ENCODE data around the gene PRSS57.
"Not testable (repeated sequence)": the region's sequence is repeated elsewhere in the genome, so short reads cannot be mapped to it uniquely, and the experiment has no call there.

The PRSS57 gene

GRCh38 chr19:722553-723101 is 27.4 kb upstream of the PRSS57 start:
- DNase-seq, result no peak

- DNase-seq, result peak; percentile 60
Observed at GRCh38 chr19:720345-721160, 25.3 kb upstream of the PRSS57 start.

- DNase-seq, result peak; percentile 27
Observed at GRCh38 chr19:719636-720344, 24.5 kb upstream of the PRSS57 start.

- DNase-seq, result peak; percentile 21
Observed at GRCh38 chr19:718991-719512, 23.8 kb upstream of the PRSS57 start.

DNA sequence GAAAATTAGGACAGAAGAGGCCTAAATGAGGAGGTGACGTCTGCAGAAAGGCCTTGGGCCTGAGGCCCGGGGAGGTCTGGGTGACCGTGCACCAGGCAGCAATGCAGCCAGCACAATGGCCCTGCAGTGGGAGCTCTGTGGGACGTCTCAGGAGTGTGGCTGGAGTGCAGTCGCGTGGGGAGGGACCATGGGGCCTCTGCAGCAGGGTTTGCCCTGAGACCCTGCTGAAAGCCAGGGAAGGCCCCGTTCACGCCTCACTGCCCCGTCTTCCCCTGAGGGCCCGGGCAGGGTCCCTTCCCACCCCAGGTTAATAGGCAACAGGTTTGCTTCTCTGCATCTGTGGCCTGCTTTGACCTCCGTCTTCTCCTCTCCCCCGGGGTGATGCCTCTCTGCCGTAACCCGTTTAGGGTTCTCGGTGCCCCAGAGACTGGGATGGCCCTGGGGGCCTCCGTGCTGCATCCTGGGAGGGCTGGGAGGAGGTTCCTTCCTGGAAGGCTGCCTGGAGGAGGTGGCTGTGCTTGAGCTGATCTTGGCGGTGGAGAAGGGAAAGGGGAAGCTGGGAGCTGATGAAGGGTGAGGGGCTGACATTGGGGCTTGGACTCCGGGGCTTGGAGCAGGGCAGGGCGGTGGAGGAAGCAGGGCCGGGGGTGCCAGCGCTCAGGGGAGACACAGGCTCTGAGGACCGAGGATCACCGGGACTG is 23.1 kb upstream of the PRSS57 start:
- DNase-seq, result peak; percentile 60

- no peak for DNase-seq
Observed at GRCh38 chr19:715347-715746, 20.1 kb upstream of the PRSS57 start.

DNA sequence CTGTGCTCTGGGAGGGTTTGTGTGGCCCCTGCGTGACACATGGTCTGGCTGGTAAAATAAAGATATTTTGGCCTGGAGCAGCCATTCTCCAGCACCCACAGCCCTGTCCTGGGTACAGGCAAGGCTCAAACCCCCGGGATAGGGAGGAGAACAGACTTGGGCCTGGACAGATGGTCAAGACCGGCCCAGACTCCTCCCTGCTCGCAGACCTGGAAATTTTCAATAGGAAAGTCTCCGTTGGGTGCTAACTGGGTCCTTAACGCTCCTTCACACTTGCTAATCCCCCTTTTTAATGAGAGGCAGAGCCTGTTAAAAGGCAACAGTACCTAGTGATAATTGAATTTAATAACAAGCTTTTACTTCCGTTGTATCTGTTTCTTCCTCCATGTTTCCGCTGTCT is 16.0 kb upstream of the PRSS57 start:
- DNase-seq, result no peak

GRCh38 chr19:710767-711166 is 15.5 kb upstream of the PRSS57 start:
- no peak for DNase-seq

GRCh38 chr19:709965-710571 is 14.8 kb upstream of the PRSS57 start:
- DNase-seq, result no peak

- DNase-seq, result no peak
Observed at GRCh38 chr19:709196-709964, 14.1 kb upstream of the PRSS57 start.

DNA sequence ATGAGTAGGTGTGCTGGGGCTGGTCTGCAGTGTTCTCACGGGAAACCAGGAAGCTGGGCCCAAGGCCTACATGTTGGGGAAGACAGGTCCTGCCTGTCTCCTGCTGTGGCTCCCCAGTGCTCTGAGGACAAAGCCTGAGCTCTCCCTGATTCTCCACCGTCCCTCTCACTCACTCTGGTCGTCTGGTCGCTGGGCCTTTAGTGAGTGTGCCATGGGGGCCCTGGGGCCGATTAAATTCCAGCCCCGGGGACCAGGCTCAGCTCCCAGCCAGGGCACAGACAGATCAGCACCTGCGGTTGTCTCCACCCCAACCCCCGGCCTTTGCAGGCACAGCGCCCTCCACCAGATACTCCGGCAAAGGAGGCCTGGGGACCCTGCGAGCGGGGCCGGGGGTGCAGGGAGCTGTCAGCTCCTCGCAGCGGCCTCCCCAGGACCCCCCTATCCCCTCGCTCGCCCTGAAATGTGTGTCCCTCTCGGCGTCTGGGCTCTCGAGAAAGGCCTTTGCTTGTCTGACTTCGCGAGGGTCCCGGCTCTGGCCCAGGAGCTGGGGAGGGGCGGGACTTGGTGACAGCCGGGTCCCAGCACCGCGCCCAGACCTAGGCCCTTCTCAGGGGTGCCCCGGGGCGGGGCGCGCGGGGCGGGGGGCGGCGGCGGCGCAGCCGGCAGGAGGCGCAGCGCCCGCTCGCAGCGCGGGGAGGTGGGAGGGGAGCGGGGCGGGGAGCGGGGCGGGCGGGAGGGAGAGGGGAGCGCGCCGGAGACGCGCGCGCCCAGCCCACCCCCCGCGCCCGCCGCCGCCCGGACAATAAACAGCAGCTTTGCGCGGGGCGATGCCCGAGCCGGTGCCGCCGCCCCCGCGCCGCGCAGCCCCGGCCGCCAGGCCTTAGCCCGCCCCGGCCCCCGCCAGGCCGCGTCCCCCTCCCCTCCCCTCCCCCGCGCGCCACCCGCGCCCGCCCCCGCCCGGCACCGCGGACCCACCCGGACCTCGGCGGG is 13.2 kb upstream of the PRSS57 start, which contains the start of gene PALM:
PALM (plus strand) TSS at position 782 of the 990 bp plus-strand sequence. CDS start 212 bp downstream, outside the sequence.
- no peak for DNase-seq

DNA sequence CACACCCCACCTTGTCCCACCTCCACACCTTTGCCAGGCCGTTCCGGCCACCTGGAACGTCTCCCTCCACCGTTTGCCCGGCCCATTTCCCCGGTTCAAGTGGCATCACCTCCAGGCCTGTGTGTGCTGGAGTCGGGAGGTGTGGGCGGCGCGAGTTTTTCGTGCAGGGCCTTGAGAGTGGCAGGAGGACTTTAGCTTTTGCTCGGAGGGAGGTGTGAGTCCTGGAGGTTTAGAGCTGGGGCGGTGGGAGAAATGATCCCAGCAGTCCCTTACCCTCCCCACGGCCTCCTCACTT is 9.1 kb upstream of the PRSS57 start:
- DNase-seq, result no peak

- peak; percentile 73 for DNase-seq
Observed at GRCh38 chr19:703651-704446, 8.6 kb upstream of the PRSS57 start.

GRCh38 chr19:703329-703650 is 8.0 kb upstream of the PRSS57 start:
- DNase-seq, result no peak

DNA sequence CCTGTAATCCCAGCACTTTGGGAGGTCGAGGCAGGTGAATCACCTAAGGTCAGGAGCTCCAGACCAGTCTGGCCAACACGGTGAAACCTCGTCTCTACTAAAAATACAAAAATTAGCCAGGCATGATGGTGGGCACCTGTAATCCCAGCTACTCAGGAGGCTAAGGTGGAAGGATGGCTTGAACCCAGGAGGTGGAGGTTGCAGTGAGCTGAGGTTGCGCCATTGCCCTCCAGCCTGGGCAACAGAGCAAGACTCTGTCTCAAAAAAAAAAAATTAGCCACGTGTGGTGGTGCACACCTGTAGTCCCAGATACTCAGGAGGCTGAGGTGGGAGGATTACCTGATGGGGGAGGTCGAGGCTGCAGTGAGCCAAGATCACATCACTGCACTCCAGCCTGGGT is 7.6 kb upstream of the PRSS57 start:
- DNase-seq, result not testable (repeated sequence)

DNA sequence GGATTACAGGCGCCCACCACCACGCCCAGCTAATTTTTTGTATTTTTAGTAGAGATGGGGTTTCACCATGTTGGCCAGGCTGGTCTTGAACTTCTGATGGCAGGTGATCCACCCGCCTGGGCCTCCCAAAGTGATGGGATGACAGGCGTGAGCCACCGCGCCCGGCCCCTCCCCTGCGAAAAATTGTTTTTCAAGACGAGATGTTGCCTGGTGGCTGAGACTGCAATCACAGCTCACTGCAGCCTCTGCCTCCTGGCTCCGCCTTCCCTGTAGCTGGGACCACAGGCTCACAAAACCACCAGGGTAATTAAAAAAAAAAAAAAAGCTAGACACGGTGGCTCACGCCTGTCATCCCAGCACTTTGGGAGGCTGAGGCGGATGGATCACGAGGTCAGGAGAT is 4.6 kb upstream of the PRSS57 start:
- not testable (repeated sequence) for DNase-seq

GRCh38 chr19:698529-698928 is 3.3 kb upstream of the PRSS57 start:
- DNase-seq, result not testable (repeated sequence)

DNA sequence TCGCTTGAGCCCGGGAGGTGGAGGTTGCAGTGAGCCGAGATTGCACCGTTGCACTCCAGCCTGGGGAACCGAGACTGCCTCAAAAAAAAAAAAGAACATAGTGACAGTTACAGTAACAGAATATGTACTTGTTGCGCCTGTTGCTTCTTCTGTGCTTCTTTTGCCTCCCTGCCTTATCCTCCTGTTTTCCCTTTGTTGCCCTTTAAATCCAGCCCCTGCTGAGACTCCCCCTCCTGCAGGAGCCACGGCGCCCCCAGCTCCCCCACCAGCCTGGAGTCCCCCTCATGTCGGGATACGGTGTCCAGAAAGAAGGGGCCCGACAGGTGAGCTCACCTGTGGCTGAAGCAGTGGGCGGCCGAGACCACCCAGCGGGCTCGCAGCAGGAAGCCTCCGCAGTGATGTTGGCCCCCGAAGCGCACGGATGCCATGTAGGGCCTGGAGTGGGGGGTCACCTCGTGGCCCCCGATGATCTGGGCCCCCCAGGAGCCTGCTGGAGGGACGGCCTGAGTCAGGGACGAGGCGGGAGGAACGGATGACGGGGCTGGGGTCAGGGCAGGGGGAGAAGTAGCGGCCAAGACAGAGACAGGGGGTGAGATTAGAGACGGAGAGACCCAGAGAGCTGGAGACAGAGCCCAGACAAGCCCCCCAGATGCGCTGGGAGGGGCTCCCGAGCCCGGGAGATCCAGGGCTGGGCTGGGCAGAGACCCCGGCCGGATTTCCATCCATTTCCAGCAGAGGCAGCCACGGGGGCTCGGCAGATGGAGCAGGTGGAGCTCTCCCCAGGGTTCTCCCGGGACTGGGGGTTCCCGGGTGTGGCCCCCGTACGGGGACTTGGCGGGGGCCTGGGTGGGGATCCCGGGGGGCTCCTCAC is 536 bp downstream of the PRSS57 start:
- no peak for DNase-seq

DNA sequence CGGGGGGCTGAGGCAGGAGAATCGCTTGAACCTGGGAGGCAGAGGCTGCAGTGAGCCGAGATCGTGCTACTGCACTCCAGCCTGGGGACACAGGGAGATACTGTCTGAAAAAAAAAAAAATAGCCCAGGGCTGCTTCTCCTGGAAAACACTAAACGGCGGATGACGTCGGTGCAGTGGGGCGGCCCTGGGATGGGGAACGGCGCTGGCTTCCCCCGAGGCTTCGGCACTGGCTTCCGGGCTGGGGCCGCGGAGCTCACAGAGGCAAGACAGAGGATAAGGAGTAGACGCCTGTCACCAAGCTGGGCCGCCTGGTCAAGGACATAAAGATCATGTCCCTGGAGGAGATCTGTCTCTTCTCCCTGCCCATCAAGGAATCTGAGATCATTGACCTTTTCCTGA is 5.0 kb downstream of the PRSS57 start:
- no peak for DNase-seq

All from 8988T (cell line).